ENCODE data around the gene C12orf76. TPM values are rescaled to one million over a fixed set of nuclear protein-coding genes. Genes with fewer than 3 reads are reported as not detected.

Gene C12orf76
- total and polyA plus RNA-seq, 10 of the 15 experiments (the other 5 are each of a cell fraction or from before 2014, with no cell fraction given) = 3.6 to 20.4 (median 10.7) TPM

DNA sequence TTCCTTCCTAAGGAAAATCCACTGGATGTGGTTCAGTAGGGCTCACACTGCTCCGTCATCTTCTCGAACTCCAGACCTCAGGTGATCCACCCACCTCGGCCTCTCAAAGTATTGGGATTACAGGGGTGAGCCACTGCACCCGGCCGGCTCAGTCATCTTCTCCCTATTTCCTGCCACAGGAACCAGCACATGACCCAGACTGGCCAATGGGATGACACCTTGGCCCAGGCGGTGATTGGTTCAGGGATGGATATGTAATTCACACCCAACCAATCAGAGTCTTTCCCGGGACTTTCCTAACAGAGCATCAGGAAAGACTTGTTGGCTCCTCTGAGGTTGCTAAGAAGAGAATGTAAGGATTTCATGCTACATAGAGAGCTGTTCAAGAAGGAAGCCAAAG lies 19.2 kb upstream of the C12orf76 start:
- no peak for FAIRE-seq
- intact Hi-C loops (cut with micrococcal nuclease; ENCODE audit: unreplicated experiment) = no loop called here

DNA sequence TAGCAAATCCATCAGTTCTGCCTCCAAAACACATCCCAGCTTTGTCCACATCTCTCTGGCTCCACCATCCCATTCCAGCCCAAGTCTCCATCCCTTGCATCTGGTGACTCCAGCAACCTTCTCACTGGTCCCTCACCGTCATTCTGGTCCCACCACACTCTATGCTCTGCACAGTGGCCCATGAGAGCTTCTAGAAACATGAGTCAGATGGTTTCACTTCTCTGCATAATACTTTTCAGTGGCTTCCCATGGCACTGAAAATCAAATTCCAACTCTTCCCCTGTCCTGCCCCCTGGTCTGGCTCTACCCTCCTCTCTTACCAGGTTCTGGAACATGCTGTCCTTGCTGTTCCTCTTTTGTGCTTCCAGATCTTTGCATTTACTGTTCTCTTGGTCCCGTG lies 17.2 kb upstream of the C12orf76 start:
- H3K4me3 ChIP-seq = no peak overlapping the region
- H3K9me3 ChIP-seq (replicated peaks; ENCODE audit: control insufficient read depth, insufficient read depth, low read length) = no peaks in the 10 kb centered on the region
- 22% methylated on average over 2 of the region's 2 CpGs for WGBS (ENCODE audit: insufficient coverage, insufficient replicate concordance, low lambda C conversion rate, missing lambda C conversion rate)
- H3K4me2 ChIP-seq (ENCODE audit: control insufficient read depth, insufficient read depth) = no peak overlapping the region
- intact Hi-C loops (cut with micrococcal nuclease; ENCODE audit: unreplicated experiment) (no loop called here), in situ Hi-C loops (cut with MboI) (no loop called here)
- no peak for DNase-seq (ENCODE audit: low read depth, low spot score)
- peak overlapping the region; percentile 62 for H2AFZ ChIP-seq (ENCODE audit: control insufficient read depth, low read depth, low read length)
- no peak overlapping the region for H3K27ac ChIP-seq (ENCODE audit: control insufficient read depth, insufficient read depth)
- BruUV-seq (replicated peaks) = no TSS peak
- ChIA-PET RAD21 (ENCODE audit: unreplicated experiment) (interaction anchor here (1.0 kb wide), 1 partner anchor 16 kb away, joined by 3 read pairs; no protein-coding TSS in a partner anchor), CTCF (no interaction called here), SMC1A (ENCODE audit: uncharacterized antibody, unreplicated experiment) (no interaction called here), POLR2A (no interaction called here)
- H3K27me3 ChIP-seq (replicated peaks in 1 of 2; ENCODE audit: control insufficient read depth in 2 of 2, insufficient read depth in 2 of 2, low read length in 1 of 2) = no peaks in the 10 kb centered on the region
- no peaks in the 10 kb centered on the region for H3K36me3 ChIP-seq (ENCODE audit: control insufficient read depth in 2 of 2, insufficient read depth in 2 of 2, low read length in 1 of 2)
- peak; percentile 59 for ATAC-seq
- H3K79me2 ChIP-seq (ENCODE audit: control insufficient read depth, insufficient read depth, low read length) = no peaks in the 10 kb centered on the region
- FAIRE-seq = no peak
- H4K20me1 ChIP-seq (ENCODE audit: control insufficient read depth, insufficient read depth) = no peaks in the 10 kb centered on the region
- H3K4me1 ChIP-seq (ENCODE audit: control insufficient read depth, insufficient read depth, low read length) = peaks cover 7% of the 10 kb centered on the region
- H3K9ac ChIP-seq (ENCODE audit: control insufficient read depth, insufficient read depth, low read length) = no peak overlapping the region; the same call in 1 of the 2 replicates
- TF ChIP-seq BCL11A (IDR thresholded peaks at IDR 0.05; ENCODE audit: low read depth, low read length) (0 out of 2 replicates have a peak, but pooled peaks have one; percentile 19), RCOR1 (conservative IDR thresholded peaks at IDR 0.05; ENCODE audit: low read depth, low read length) (no peak), TARDBP (IDR thresholded peaks at IDR 0.05; ENCODE audit: borderline replicate concordance) (no peak), ASH2L (IDR thresholded peaks at IDR 0.05; ENCODE audit: borderline replicate concordance, low read depth) (no peak), EZH2 (IDR thresholded peaks at IDR 0.05; ENCODE audit: borderline replicate concordance, control insufficient read depth, low read depth, low read length) (no peak), ZNF207 (IDR thresholded peaks at IDR 0.05; ENCODE audit: borderline replicate concordance) (no peak), EED (IDR thresholded peaks at IDR 0.05; ENCODE audit: low read depth) (peak; percentile 48; the same call in 1 of the 2 replicates), HCFC1 (IDR thresholded peaks at IDR 0.05; ENCODE audit: low read length) (no peak), ESRRA (IDR thresholded peaks at IDR 0.05; ENCODE audit: low read length) (no peak)
- TF ChIP-seq, protein P1, sequence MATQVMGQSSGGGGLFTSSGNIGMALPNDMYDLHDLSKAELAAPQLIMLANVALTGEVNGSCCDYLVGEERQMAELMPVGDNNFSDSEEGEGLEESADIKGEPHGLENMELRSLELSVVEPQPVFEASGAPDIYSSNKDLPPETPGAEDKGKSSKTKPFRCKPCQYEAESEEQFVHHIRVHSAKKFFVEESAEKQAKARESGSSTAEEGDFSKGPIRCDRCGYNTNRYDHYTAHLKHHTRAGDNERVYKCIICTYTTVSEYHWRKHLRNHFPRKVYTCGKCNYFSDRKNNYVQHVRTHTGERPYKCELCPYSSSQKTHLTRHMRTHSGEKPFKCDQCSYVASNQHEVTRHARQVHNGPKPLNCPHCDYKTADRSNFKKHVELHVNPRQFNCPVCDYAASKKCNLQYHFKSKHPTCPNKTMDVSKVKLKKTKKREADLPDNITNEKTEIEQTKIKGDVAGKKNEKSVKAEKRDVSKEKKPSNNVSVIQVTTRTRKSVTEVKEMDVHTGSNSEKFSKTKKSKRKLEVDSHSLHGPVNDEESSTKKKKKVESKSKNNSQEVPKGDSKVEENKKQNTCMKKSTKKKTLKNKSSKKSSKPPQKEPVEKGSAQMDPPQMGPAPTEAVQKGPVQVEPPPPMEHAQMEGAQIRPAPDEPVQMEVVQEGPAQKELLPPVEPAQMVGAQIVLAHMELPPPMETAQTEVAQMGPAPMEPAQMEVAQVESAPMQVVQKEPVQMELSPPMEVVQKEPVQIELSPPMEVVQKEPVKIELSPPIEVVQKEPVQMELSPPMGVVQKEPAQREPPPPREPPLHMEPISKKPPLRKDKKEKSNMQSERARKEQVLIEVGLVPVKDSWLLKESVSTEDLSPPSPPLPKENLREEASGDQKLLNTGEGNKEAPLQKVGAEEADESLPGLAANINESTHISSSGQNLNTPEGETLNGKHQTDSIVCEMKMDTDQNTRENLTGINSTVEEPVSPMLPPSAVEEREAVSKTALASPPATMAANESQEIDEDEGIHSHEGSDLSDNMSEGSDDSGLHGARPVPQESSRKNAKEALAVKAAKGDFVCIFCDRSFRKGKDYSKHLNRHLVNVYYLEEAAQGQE (IDR thresholded peaks at IDR 0.05; ENCODE audit: low read depth, low read length) = no peak

More for the DNA sequence above, 19.2 kb upstream of the C12orf76 start:
- ChIA-PET SMC1A (ENCODE audit: uncharacterized antibody, unreplicated experiment) (no interaction called here), RAD21 (ENCODE audit: unreplicated experiment) (no interaction called here), POLR2A (interaction anchor here (1.1 kb wide), 1 partner anchor 17 kb away, joined by 3 read pairs; no protein-coding TSS in a partner anchor), CTCF (interaction anchor here (1.7 kb wide), 1 partner anchor 22 kb away, joined by 4 read pairs; no protein-coding TSS in a partner anchor)
- H3K27me3 ChIP-seq (replicated peaks in 1 of 2; ENCODE audit: control insufficient read depth in 2 of 2, insufficient read depth in 2 of 2, low read length in 1 of 2) = no peaks in the 10 kb centered on the region
- H3K9me3 ChIP-seq (replicated peaks; ENCODE audit: control insufficient read depth, insufficient read depth, low read length) = no peaks in the 10 kb centered on the region; the same call in 2 of the 3 replicates
- no peaks in the 10 kb centered on the region for H3K79me2 ChIP-seq (ENCODE audit: control insufficient read depth, insufficient read depth, low read length)
- peaks cover 13% of the 10 kb centered on the region for H3K4me1 ChIP-seq (ENCODE audit: control insufficient read depth, insufficient read depth, low read length)
- DNase-seq (ENCODE audit: low read depth, low spot score) = no peak
- 68% methylated on average over 7 of the region's 7 CpGs for WGBS (ENCODE audit: insufficient coverage, insufficient replicate concordance, low lambda C conversion rate, missing lambda C conversion rate)
- H3K36me3 ChIP-seq (ENCODE audit: control insufficient read depth in 2 of 2, insufficient read depth in 2 of 2, low read length in 1 of 2) = no peaks in the 10 kb centered on the region
- no peak for TF ChIP-seq FOS (IDR thresholded peaks at IDR 0.05; ENCODE audit: borderline replicate concordance, extremely low read depth, insufficient read length)
- TF ChIP-seq, protein P2, sequence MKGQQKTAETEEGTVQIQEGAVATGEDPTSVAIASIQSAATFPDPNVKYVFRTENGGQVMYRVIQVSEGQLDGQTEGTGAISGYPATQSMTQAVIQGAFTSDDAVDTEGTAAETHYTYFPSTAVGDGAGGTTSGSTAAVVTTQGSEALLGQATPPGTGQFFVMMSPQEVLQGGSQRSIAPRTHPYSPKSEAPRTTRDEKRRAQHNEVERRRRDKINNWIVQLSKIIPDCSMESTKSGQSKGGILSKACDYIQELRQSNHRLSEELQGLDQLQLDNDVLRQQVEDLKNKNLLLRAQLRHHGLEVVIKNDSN (IDR thresholded peaks at IDR 0.05; ENCODE audit: borderline replicate concordance, extremely low read length, insufficient read depth, low read depth, low read length) = peak; percentile 47
- TF ChIP-seq, protein P3, sequence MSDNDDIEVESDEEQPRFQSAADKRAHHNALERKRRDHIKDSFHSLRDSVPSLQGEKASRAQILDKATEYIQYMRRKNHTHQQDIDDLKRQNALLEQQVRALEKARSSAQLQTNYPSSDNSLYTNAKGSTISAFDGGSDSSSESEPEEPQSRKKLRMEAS (IDR thresholded peaks at IDR 0.05; ENCODE audit: low read depth, low read length) = no peak
- TF ChIP-seq STAT1 (conservative IDR thresholded peaks at IDR 0.05) = no peak
- 0 out of 2 replicates have a peak, but pooled peaks have one; percentile 36 for TF ChIP-seq NFYB (IDR thresholded peaks at IDR 0.05; ENCODE audit: insufficient read depth, low read depth, low read length)
- no peak for ATAC-seq
- no peak overlapping the region for H3K27ac ChIP-seq (ENCODE audit: control insufficient read depth, insufficient read depth)
- H4K20me1 ChIP-seq (ENCODE audit: control insufficient read depth, insufficient read depth) = no peaks in the 10 kb centered on the region
- H2AFZ ChIP-seq (ENCODE audit: control insufficient read depth, low read depth, low read length) = no peak overlapping the region
- no TSS peak for BruUV-seq (replicated peaks)
- H3K4me2 ChIP-seq (ENCODE audit: control insufficient read depth, insufficient read depth) = no peak overlapping the region
- H3K4me3 ChIP-seq = no peak overlapping the region
- H3K9ac ChIP-seq (ENCODE audit: control insufficient read depth, insufficient read depth, low read length) = no peak overlapping the region
- in situ Hi-C loops (cut with MboI) = no loop called here

All from GM12878 (cell line).